IPS-18a (cell line): ENCODE measurements around the gene CFAP210.
"Not testable (repeated sequence)": the region's sequence is repeated elsewhere in the genome, so short reads cannot be mapped to it uniquely, and the experiment has no call there.

ENCODE experiments used
- H3K27ac ChIP-seq: one replicate; pipeline ENCODE4 v1.5.1; 2013; ENCODE audit warnings: low read length
- H3K27me3 ChIP-seq: one replicate; pipeline ENCODE4 v1.6.1; 2013; ENCODE audit warnings: mild to moderate bottlenecking, low read length; ENCODE audit not compliant: control insufficient read depth, insufficient read depth
- H3K36me3 ChIP-seq: one replicate; pipeline ENCODE4 v1.6.1; 2013; ENCODE audit warnings: low read depth, low read length; ENCODE audit not compliant: control insufficient read depth
- H3K4me1 ChIP-seq: one replicate; pipeline ENCODE4 v1.6.1; 2013; ENCODE audit warnings: low read depth, low read length; ENCODE audit not compliant: control insufficient read depth
- H3K4me3 ChIP-seq: one replicate; pipeline ENCODE4 v1.5.1; 2013; ENCODE audit warnings: low read length
- H3K9ac ChIP-seq: one replicate; pipeline ENCODE4 v1.6.1; 2013; ENCODE audit warnings: mild to moderate bottlenecking, low read length, moderate library complexity
- H3K9me3 ChIP-seq: one replicate; pipeline ENCODE4 v1.6.1; 2013; ENCODE audit warnings: low read depth, low read length; ENCODE audit not compliant: control insufficient read depth

The CFAP210 gene

DNA sequence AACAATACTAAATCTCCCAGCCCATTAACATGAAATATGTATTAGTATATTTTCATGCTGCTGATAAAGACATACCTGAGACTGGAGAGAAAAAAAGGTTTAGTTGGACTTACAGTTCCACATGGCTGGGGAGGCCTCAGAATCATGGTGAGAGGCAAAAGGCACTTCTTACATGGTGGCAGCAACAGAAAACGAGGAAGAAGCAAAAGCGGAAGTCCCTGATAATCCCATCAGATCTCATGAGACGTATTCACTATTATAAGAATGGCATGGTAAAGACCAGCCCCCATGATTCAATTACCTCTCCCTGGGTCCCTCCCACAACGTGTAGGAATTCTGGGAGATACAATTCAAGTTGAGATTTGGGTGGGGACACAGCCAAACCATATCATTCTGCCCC, 7.4 kb downstream of the CFAP210 start:
- not testable (repeated sequence) for H3K36me3 ChIP-seq, H3K27me3 ChIP-seq, H3K9me3 ChIP-seq, H3K9ac ChIP-seq, H3K4me1 ChIP-seq, H3K27ac ChIP-seq, H3K4me3 ChIP-seq

DNA sequence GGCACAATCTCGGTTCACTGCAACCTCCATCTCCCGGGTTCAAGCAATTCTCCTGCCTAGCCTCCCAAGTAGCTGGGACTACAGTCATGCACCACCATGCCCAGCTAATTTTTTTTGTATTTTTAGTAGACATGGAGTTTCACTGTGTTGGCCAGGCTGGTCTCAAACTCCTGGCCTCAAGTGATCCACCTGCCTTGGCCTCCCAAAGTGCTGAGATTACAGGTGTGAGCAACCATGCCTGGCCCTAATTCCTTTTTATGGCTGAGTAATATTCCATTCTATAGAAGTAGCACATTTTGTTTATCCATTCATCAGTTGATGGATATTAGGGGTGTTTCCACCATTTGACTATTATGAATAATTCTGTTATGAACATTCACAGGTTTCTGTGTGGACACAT, 9.5 kb downstream of the CFAP210 start:
- not testable (repeated sequence) for H3K9me3 ChIP-seq, H3K27ac ChIP-seq, H3K9ac ChIP-seq, H3K36me3 ChIP-seq, H3K4me1 ChIP-seq, H3K4me3 ChIP-seq, H3K27me3 ChIP-seq

DNA sequence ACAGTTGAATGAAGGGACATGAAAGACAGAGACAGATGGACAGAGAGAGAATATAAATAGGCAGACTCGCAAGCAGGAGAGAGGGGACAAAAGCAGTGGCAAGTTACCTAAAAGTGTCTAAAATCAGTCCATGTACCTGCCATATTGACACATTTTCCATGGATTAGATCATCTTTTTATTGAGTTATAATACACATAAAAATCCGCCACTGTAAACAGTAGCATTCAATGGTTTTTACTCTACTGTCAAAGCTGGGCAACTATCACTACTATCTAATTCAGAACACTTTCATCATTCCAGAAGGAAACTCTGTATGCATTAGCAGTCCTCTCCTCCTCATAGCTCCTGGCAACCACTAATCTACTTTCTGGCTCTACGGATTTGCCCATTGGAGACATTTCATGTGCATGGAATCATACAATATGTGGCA, 10.1 kb downstream of the CFAP210 start:
- Histone ChIP-seq H3K9me3 (no peaks in the 10 kb centered on the region), H3K4me1 (peaks cover 7% of the 10 kb centered on the region), H3K9ac (no peak overlapping the region), H3K27me3 (no peaks in the 10 kb centered on the region), H3K27ac (no peak overlapping the region), H3K36me3 (no peaks in the 10 kb centered on the region), H3K4me3 (no peak overlapping the region)

DNA sequence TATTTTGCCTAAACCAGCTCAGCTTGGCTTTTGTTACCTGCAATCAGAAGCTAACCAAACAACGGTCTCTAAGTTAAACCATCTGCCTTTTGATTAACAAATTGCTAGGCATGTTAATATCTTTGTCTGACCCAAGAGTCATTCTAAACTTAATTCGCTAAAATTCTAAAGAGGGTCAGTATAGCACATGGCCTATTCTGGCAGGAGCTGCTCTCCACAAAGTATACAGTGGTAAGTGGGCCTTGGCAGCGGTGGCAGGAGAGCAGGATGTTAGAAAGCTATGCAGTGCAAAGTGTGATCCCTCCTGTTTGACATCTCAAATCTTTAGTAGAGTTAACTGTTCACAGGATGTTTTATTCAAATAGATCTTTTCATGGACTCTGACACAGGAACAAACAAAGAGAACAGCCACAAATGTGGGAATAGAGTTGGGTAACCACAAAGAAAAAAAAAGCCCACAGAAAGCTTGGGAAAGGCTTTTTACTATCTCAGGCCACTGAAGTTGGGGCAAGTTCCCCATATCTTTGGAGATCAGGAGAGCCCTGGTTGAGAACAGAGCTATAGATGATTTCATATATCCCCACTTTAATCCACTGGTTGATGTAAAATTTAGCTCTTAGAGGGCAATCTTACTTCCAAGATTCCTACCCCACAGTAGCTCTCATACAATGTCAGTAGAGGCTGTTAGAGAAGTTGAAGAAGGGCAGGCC, 10.6 kb downstream of the CFAP210 start:
- Histone ChIP-seq H3K4me1 (peaks cover 7% of the 10 kb centered on the region), H3K4me3 (no peak overlapping the region), H3K9me3 (no peaks in the 10 kb centered on the region), H3K36me3 (no peaks in the 10 kb centered on the region), H3K27ac (no peak overlapping the region), H3K27me3 (no peaks in the 10 kb centered on the region), H3K9ac (no peak overlapping the region)

DNA sequence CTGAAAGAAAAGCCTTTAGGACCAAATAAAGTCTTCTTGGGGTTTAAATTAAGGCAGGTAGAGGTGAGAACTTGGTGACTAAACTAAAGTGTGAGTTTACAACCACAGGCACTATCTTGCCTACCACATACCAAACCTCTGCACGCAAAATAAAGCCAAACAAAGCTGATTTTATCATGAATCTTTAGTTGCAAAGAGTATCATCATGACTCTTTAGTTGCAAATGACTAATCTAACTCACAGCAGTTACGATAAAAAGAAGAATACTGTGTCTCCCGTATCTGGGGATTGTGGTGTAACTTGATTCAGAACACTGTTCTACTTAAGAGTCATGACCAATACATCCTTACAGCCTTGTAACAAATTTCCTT, 11.2 kb downstream of the CFAP210 start:
- peaks cover 7% of the 10 kb centered on the region for H3K4me1 ChIP-seq
- H3K36me3 ChIP-seq: no peaks in the 10 kb centered on the region
- H3K4me3 ChIP-seq: no peak overlapping the region
- H3K9me3 ChIP-seq: no peaks in the 10 kb centered on the region
- H3K27me3 ChIP-seq: no peaks in the 10 kb centered on the region
- H3K9ac ChIP-seq: no peak overlapping the region
- no peak overlapping the region for H3K27ac ChIP-seq

DNA sequence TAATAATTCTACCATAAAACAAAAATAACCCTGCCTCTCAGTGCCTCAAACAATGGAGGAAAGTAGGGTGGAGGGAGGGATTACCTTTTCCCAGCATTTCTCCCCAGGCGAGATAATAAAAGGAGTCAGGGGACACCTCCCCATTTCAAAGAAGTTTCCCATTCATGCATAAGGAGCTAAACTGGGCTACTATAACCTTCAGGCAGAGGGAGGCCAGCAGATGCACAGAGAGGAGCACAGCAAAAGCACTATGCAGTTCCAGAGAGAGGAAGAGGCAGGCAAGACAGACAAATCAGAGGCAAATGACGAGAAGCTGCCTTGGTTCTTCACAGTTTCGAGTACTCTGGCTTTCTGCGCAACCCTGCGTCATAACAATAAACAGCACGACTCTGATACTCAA, 17.4 kb downstream of the CFAP210 start:
- Histone ChIP-seq H3K9ac (no peak overlapping the region), H3K4me3 (no peak overlapping the region), H3K27ac (no peak overlapping the region), H3K4me1 (peaks cover 4% of the 10 kb centered on the region), H3K27me3 (no peaks in the 10 kb centered on the region), H3K9me3 (no peaks in the 10 kb centered on the region), H3K36me3 (no peaks in the 10 kb centered on the region)

DNA sequence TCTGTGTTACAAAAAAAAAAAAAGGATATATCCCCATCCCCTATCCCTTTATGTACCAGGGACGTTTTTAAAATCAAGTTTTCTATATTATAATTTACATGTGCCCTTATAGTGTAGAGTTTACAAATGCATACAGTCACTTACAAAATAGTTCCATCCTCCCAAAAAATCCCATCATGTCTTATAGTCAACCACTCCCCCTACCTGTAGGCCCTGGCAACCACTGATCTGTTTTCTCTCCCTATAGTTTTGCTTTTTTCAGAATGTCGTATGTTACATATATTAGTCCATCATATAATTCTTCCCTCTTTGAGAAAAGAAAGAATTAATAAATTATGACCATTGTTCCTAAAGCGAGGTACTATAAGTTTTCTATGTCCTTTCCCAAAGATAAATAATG, 17.8 kb downstream of the CFAP210 start:
- Histone ChIP-seq H3K27me3 (no peaks in the 10 kb centered on the region), H3K36me3 (no peaks in the 10 kb centered on the region)

DNA sequence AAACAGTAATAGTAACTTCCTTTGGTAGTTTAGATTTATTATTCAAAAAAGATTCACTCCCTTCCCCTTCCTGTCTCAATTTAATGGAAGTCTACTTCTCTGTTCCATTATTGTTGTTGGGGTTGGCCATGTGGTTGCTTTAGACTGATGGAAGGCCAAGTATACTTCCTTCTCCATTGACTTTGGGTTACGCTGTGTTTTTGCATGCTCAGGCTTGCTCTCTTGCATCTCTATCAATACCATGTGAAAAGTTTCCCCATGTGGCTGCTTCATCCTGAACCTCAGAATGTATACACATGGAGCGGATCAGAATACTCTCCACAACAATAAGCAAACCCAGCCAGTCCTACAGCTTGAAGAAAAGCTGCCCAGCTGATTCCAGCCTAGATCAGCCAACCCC, 20.3 kb downstream of the CFAP210 start:
- Histone ChIP-seq H3K27ac (no peak overlapping the region), H3K9me3 (no peaks in the 10 kb centered on the region)

More for the DNA sequence above, 17.8 kb downstream of the CFAP210 start:
- Histone ChIP-seq H3K4me3 (no peak overlapping the region), H3K9ac (no peak overlapping the region), H3K9me3 (no peaks in the 10 kb centered on the region), H3K27ac (no peak overlapping the region), H3K4me1 (peaks cover 4% of the 10 kb centered on the region)

DNA sequence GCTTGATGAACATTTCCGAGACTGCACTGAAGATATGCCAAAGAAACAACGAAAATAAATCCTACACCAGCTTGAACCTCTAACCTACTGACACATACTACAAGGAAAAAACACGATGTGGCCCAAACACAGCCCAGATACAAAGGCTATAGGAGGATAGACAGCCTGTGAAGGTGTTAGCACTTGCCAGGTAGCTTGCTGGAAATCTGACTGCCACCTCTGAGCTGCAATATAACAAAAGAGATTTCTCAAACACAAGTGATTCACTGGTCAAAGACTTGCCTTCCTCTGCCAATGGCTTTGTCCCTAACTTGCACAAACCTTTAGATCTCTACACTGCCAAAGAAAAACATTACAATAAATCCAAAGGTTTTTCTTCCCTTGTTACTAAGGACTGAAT, 21.1 kb downstream of the CFAP210 start:
- no peak overlapping the region for H3K27ac ChIP-seq

More for the DNA sequence above, 20.3 kb downstream of the CFAP210 start:
- H3K27me3 ChIP-seq: no peaks in the 10 kb centered on the region
- no peaks in the 10 kb centered on the region for H3K36me3 ChIP-seq
- H3K4me1 ChIP-seq: peaks cover 4% of the 10 kb centered on the region
- H3K9ac ChIP-seq: no peak overlapping the region
- no peak overlapping the region for H3K4me3 ChIP-seq

DNA sequence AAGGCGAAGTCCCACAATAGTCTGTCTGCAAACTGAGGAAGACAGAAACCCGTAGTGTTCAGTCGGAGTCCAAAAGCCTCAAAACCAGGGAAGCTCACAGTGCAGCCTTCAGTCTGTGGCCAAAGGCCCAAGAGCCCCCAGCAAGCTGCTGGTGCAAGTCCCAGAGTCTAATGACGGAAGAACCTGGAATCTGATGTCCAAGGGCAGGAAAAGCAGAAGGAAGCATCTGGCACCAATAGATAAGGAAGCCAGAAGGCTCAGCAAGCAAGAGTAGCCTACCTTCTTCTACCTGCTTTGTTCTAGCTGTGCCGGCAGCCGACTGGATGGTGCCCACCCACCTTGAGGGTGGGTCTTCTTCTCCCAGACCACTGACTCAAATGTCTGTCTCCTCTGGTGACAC, 21.8 kb downstream of the CFAP210 start:
- peaks cover 4% of the 10 kb centered on the region for H3K4me1 ChIP-seq
- H3K27me3 ChIP-seq: no peaks in the 10 kb centered on the region
- H3K9me3 ChIP-seq: no peaks in the 10 kb centered on the region
- H3K27ac ChIP-seq: no peak overlapping the region
- H3K36me3 ChIP-seq: no peaks in the 10 kb centered on the region
- H3K4me3 ChIP-seq: no peak overlapping the region
- no peak overlapping the region for H3K9ac ChIP-seq

More for the DNA sequence above, 21.1 kb downstream of the CFAP210 start:
- Histone ChIP-seq H3K27me3 (no peaks in the 10 kb centered on the region), H3K9me3 (no peaks in the 10 kb centered on the region), H3K4me3 (no peak overlapping the region), H3K36me3 (no peaks in the 10 kb centered on the region), H3K9ac (no peak overlapping the region), H3K4me1 (peaks cover 4% of the 10 kb centered on the region)

DNA sequence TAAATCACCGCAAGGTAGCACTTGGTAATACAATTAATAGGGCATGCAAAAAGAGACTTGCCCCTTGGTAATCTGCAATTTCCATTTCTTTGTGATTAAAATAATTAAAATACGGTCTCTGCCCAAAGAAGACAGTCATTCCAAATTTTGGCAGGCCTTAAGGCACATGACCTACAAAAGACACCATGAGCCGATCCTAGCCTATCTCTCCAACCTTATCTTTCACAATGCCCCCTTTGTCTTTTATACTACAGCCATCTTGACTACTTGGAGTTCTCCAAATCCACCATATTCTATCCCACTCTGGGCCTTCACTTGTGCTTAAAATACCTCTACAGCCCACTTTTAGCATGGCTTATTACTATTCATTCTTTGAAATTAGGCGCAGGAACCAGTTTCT, 23.3 kb downstream of the CFAP210 start:
- Histone ChIP-seq H3K4me1 (no peaks in the 10 kb centered on the region), H3K36me3 (no peaks in the 10 kb centered on the region), H3K9me3 (no peaks in the 10 kb centered on the region)

DNA sequence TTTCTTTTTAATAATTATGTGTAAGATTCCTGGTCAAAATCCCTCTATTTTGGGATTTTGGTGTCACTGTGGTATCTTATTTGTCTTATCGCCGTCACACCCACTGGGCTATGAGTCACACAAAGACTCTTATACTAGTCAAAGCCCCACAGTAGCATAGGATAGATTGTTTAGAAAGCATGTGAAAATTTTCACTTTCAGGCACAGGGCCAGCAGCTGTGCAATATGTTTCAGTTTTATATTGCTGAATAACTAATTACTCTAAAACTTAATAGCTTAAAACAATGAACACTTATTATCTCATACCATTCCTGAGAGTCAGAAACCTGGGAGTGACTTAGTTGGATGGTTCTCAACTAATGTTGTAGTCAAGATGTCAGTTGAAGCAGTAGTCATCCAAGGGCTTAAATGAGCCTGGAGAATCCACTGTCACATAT, 24.0 kb downstream of the CFAP210 start:
- no peak overlapping the region for H3K9ac ChIP-seq
- H3K4me1 ChIP-seq: no peaks in the 10 kb centered on the region
- no peaks in the 10 kb centered on the region for H3K9me3 ChIP-seq
- H3K27ac ChIP-seq: no peak overlapping the region
- H3K36me3 ChIP-seq: no peaks in the 10 kb centered on the region
- no peak overlapping the region for H3K4me3 ChIP-seq
- H3K27me3 ChIP-seq: no peaks in the 10 kb centered on the region

More for the DNA sequence above, 23.3 kb downstream of the CFAP210 start:
- no peak overlapping the region for H3K4me3 ChIP-seq
- H3K9ac ChIP-seq: no peak overlapping the region
- no peaks in the 10 kb centered on the region for H3K27me3 ChIP-seq
- no peak overlapping the region for H3K27ac ChIP-seq
